Progenitor cell of endocrine pancreas (in vitro differentiated cells): Measurements from ENCODE around the gene TNN. TPM values are rescaled to one million over a fixed set of nuclear protein-coding genes. Genes with fewer than 3 reads are reported as not detected.

Experiments
- DNase-seq: peaks from one replicate; pipeline ENCODE4 v3.0.0; 2021; ENCODE audit warnings: low spot score; ENCODE audit not compliant: unreplicated experiment
- H3K27ac Mint-ChIP-seq: 2 replicates; pipeline ENCODE4 v1.8.0; 2021; ENCODE audit warnings: mild to moderate bottlenecking, moderate library complexity, mixed read lengths
- H3K27me3 Mint-ChIP-seq: 2 replicates; pipeline ENCODE4 v1.8.0; 2021; ENCODE audit warnings: mixed read lengths
- H3K36me3 Mint-ChIP-seq: 2 replicates; pipeline ENCODE4 v1.8.0; 2022; ENCODE audit warnings: mixed read lengths; ENCODE audit not compliant: insufficient read depth
- H3K4me1 Mint-ChIP-seq: 2 replicates; pipeline ENCODE4 v1.8.0; 2021; ENCODE audit warnings: low read depth, mixed read lengths
- H3K4me3 Mint-ChIP-seq: 2 replicates; pipeline ENCODE4 v1.8.0; 2021; ENCODE audit warnings: low read depth, mild to moderate bottlenecking, moderate library complexity, mixed read lengths
- H3K9me3 Mint-ChIP-seq: 2 replicates; pipeline ENCODE4 v1.8.0; 2021; ENCODE audit warnings: low read depth, mixed read lengths
- total RNA-seq: library from RNA; stranded (reverse); gene quantifications from 2 replicates; pipeline ENCODE4 v1.2.1, GENCODE V29; 2021
- TF ChIP-seq, protein P1 (sequence below): fragments of 200-600 bp; sonication (generic); IDR thresholded peaks from one replicate; pipeline ENCODE4 v1.5.0; 2021; ENCODE audit warnings: antibody characterized with exemption, mild to moderate bottlenecking; ENCODE audit not compliant: unreplicated experiment

Gene TNN
- total RNA-seq, 1 donor from 2014 or later: 0.48 TPM

DNA sequence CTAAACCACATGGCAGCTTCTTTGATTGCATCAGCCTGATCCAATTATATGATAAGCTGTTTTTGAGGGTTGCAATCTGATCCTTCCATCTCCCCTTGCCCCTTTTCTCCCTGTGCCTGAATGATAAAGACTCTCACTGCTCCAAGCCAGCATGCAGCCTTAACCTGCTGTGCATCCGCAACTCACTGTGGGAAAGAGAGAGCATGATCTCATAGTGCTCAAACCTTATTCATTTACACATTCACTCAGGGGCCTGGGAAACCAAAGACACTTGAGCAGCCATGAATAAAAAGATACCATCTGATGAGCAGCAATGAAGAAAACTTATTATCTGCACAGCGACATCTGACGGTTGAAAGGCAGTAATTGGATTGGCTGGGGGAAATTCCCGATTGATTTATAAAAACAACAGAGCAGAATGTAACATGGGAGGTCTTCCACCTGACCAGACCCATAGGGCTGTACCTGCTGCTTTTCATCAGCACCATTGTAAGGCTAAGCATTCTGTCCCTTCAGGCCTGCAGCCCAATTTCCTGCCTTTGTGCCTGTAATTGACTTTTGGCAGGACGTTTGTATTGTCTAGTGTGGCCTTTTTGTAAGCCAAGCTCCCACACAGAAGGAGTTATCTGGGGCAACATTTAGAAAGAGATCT lies 62.5 kb downstream of the TNN start:
- no peaks in the 10 kb centered on the region for H3K9me3 Mint-ChIP-seq
- TF ChIP-seq, protein P1, sequence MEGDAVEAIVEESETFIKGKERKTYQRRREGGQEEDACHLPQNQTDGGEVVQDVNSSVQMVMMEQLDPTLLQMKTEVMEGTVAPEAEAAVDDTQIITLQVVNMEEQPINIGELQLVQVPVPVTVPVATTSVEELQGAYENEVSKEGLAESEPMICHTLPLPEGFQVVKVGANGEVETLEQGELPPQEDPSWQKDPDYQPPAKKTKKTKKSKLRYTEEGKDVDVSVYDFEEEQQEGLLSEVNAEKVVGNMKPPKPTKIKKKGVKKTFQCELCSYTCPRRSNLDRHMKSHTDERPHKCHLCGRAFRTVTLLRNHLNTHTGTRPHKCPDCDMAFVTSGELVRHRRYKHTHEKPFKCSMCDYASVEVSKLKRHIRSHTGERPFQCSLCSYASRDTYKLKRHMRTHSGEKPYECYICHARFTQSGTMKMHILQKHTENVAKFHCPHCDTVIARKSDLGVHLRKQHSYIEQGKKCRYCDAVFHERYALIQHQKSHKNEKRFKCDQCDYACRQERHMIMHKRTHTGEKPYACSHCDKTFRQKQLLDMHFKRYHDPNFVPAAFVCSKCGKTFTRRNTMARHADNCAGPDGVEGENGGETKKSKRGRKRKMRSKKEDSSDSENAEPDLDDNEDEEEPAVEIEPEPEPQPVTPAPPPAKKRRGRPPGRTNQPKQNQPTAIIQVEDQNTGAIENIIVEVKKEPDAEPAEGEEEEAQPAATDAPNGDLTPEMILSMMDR: no peak
- no peak for DNase-seq
- H3K27me3 Mint-ChIP-seq: peaks cover 4% of the 10 kb centered on the region
- H3K4me1 Mint-ChIP-seq: peaks cover 2% of the 10 kb centered on the region
- H3K36me3 Mint-ChIP-seq: no peaks in the 10 kb centered on the region
- H3K4me3 Mint-ChIP-seq: no peak overlapping the region
- H3K27ac Mint-ChIP-seq: peak overlapping the region; percentile 30

DNA sequence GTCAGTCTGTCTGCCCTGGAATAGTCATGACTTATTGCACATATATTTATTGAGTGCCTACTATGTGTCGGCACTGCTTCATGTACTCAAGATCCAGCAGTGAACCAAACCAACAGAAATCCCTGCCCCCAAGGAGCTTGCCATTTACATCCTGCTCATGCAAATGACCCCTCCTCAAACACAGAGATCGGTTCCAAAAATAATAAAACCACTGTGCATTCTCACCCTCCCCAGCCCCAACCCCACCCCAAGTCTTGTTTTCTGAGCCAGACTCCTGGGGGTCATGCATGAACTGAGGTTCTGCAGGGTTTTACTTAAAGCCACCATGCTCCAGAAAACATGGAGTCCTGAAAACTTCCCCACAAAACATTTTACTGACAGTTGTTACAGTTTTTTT lies 63.0 kb downstream of the TNN start:
- Mint-ChIP-seq H3K36me3 (no peaks in the 10 kb centered on the region), H3K27me3 (peaks cover 4% of the 10 kb centered on the region), H3K4me1 (peaks cover 2% of the 10 kb centered on the region), H3K9me3 (no peaks in the 10 kb centered on the region), H3K4me3 (no peak overlapping the region), H3K27ac (no peak overlapping the region)
- TF ChIP-seq, protein P1: no peak
- no peak for DNase-seq

DNA sequence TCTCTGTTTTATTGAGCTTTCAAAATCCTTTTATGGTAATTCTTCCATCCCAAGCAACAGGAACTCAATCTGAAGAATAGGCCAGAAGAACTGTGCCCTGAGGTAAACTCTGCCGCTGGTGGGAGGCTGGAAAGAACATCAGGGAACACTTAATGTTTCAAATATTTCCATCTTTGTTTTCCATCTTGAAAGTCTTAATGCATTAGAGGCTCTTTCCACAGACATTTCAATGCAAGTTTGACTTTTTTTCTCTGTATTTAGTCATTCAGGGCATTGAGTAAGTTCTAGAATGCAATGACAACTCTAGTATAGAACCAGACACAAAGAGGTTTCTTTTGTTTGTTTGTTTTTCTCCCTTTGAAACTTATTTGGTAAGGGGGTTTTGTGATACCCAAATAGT lies 63.5 kb downstream of the TNN start:
- DNase-seq: no peak

DNA sequence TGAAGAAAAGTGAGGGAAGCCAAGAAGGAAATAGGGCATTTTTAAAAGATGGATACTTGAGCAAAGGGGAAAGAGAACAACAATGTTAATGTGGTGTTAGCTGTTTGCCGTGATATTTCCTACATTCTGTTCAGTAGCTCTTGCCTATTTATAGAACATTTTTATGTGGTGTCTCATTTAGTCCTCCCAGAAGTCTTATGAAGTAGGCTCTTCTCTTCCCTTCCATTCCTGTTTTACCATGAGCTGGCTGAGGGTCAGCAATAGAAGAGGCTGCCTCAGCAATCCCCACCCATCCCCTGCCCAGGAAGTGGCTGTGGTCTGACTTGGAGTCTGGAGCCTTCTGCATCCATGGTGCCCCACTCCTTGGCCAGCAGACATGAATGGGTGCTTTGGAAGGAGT lies 64.8 kb downstream of the TNN start:
- Mint-ChIP-seq H3K27ac (no peak overlapping the region), H3K27me3 (peaks cover 4% of the 10 kb centered on the region), H3K36me3 (no peaks in the 10 kb centered on the region), H3K9me3 (no peaks in the 10 kb centered on the region), H3K4me3 (no peak overlapping the region), H3K4me1 (peaks cover 2% of the 10 kb centered on the region)
- TF ChIP-seq, protein P1: no peak
- DNase-seq: no peak

More for the DNA sequence above, 63.5 kb downstream of the TNN start:
- TF ChIP-seq, protein P1: no peak
- H3K4me1 Mint-ChIP-seq: peaks cover 2% of the 10 kb centered on the region
- no peak overlapping the region for H3K4me3 Mint-ChIP-seq
- H3K27ac Mint-ChIP-seq: no peak overlapping the region
- H3K36me3 Mint-ChIP-seq: no peaks in the 10 kb centered on the region
- H3K27me3 Mint-ChIP-seq: peaks cover 4% of the 10 kb centered on the region
- H3K9me3 Mint-ChIP-seq: no peaks in the 10 kb centered on the region

DNA sequence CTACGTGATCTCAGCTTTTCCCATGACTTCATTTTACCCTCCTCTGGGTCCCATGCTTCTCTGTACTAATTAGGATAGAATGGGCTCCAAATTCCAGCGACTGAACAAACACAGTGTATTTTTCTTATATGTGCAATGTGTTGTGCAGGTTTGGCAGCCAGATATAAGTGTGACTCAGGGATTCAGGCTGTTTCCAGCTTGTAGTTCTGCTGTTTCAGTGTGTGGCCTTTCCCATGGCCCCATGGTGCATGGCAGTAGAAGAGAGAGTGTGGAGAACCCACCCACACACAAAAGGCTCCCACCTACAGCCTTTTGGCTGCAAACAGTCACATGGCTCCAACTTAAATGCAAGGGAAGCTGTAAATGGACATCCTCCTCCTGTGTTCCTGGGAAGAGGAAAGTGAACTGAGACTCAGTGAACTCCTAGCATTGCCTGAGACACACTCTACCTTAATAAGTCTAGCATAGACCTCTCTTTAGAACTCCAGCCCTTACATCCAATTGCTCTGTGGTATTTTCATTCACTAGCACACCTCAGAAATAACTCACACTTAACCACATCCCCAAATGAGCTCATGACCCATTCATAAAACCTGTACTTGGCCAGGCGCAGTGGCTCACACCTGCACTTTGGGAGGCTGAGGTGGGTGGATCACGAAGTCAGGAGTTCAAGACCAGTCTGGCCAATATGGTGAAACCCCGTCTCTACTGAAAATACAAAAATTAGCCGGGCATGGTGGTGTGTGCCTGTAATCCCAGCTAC lies 66.2 kb downstream of the TNN start:
- Mint-ChIP-seq H3K27ac (no peak overlapping the region), H3K27me3 (peaks cover 4% of the 10 kb centered on the region), H3K36me3 (no peaks in the 10 kb centered on the region), H3K4me3 (no peak overlapping the region), H3K9me3 (no peaks in the 10 kb centered on the region), H3K4me1 (peaks cover 2% of the 10 kb centered on the region)
- no peak for DNase-seq
- TF ChIP-seq, protein P1: no peak
